NCI-H2029 treated with DMSO at 0.1 percent for 48 hours (cell line): ENCODE results near the gene MAPRE3.
A peak's percentile ranks its signal among the peaks of the same experiment; 100 is the strongest.
"Not testable (repeated sequence)": the region's sequence is repeated elsewhere in the genome, so short reads cannot be mapped to it uniquely, and the experiment has no call there.

Source experiments
- DNase-seq: peaks from one replicate; lab custom pipeline; 2025; lab: John Stamatoyannopoulos, UW

The MAPRE3 gene

GRCh38 chr2:26970244-26970927 lies at the start of gene MAPRE3:
Gene MAPRE3, plus strand, starts transcription at chr2:26970637. Its CDS starts 51,582 bp downstream, at chr2:27022219.
- peak; percentile 60 for DNase-seq

GRCh38 chr2:26921323-26921722 lies 49.1 kb upstream of the MAPRE3 start:
- DNase-seq: no peak

- DNase-seq: peak; percentile 1
Measured at GRCh38 chr2:26922405-26923188, 47.8 kb upstream of the MAPRE3 start.

- not testable (repeated sequence) for DNase-seq
Measured at GRCh38 chr2:26923189-26923466, 47.3 kb upstream of the MAPRE3 start.

GRCh38 chr2:26924731-26925099 lies 45.7 kb upstream of the MAPRE3 start:
- no peak for DNase-seq

- no peak for DNase-seq
Measured at GRCh38 chr2:26925100-26925791, 45.2 kb upstream of the MAPRE3 start.

GRCh38 chr2:26927221-26927620 lies 43.2 kb upstream of the MAPRE3 start:
- DNase-seq: no peak

GRCh38 chr2:26932974-26933373 lies 37.5 kb upstream of the MAPRE3 start:
- DNase-seq: no peak

GRCh38 chr2:26933431-26934334 lies 36.8 kb upstream of the MAPRE3 start:
- DNase-seq: no peak

GRCh38 chr2:26934335-26934724 lies 36.1 kb upstream of the MAPRE3 start:
- DNase-seq: no peak

GRCh38 chr2:26934985-26935384 lies 35.5 kb upstream of the MAPRE3 start:
- DNase-seq: no peak

GRCh38 chr2:26936855-26937254 lies 33.6 kb upstream of the MAPRE3 start:
- DNase-seq: no peak

GRCh38 chr2:26938399-26939118 lies 31.9 kb upstream of the MAPRE3 start:
- no peak for DNase-seq

- DNase-seq: no peak
Measured at GRCh38 chr2:26940001-26940400, 30.4 kb upstream of the MAPRE3 start.

- DNase-seq: no peak
Measured at GRCh38 chr2:26941486-26941885, 29.0 kb upstream of the MAPRE3 start.

- DNase-seq: no peak
Measured at GRCh38 chr2:26942543-26943295, 27.7 kb upstream of the MAPRE3 start.

GRCh38 chr2:26945991-26946750 lies 24.3 kb upstream of the MAPRE3 start:
- DNase-seq: no peak

GRCh38 chr2:26946841-26947784 lies 23.3 kb upstream of the MAPRE3 start:
- DNase-seq: peak; percentile 32

GRCh38 chr2:26948800-26949199 lies 21.6 kb upstream of the MAPRE3 start:
- no peak for DNase-seq
